GM10248 (cell line): ENCODE data around the gene SLIT3.

Experiments used
- CTCF ChIA-PET: fragments of 300-600 bp; sonication (Branson Sonifier 250); formaldehyde crosslinking; extraction: SDS; loops from one replicate; lab custom pipeline; 2021; ENCODE audit warnings: antibody characterized with exemption; lab: Yijun Ruan, JAX
- POLR2A ChIA-PET: fragments of 350-650 bp; sonication (Branson Sonifier 250); formaldehyde crosslinking; extraction: SDS; loops from one replicate; lab custom pipeline; 2020; ENCODE audit warnings: antibody characterized with exemption; lab: Yijun Ruan, JAX
- DNase-seq: peaks from one replicate; pipeline ENCODE4 v3.0.0; 2012; ENCODE audit errors: extremely low spot score
- CTCF ChIP-seq: IDR thresholded peaks from 2 replicates; pipeline ENCODE4 v1.5.1; 2012; ENCODE audit warnings: mild to moderate bottlenecking, low read depth; ENCODE audit errors: extremely low read depth, missing control alignments, control extremely low read depth

Gene SLIT3

GRCh38 chr5:168934169-168934568 lies 366.8 kb downstream of the SLIT3 start:
- CTCF ChIA-PET: interaction anchor here (1.3 to 2.1 kb wide), 3 partner anchors 8 to 13 kb away, joined by 4 to 10 read pairs (median 4); no protein-coding TSS in a partner anchor
- POLR2A ChIA-PET: no interaction called here
- TF ChIP-seq CTCF: no peak
- DNase-seq: no peak

- no peak for DNase-seq
- CTCF ChIA-PET: interaction anchor here (0.7 to 2.1 kb wide), 6 partner anchors 8 to 32 kb away, joined by 3 to 10 read pairs (median 4); no protein-coding TSS in a partner anchor
- no peak for TF ChIP-seq CTCF
- POLR2A ChIA-PET: no interaction called here
These were observed 368.3 kb downstream of the SLIT3 start for GRCh38 chr5:168932400-168933189.

- DNase-seq: no peak
- ChIA-PET POLR2A (no interaction called here), CTCF (no interaction called here)
- TF ChIP-seq CTCF: no peak
These were observed 369.1 kb downstream of the SLIT3 start for GRCh38 chr5:168931638-168932345.

- POLR2A ChIA-PET: no interaction called here
- CTCF ChIA-PET: no interaction called here
- no peak for TF ChIP-seq CTCF
- no peak for DNase-seq
These were observed 371.3 kb downstream of the SLIT3 start for GRCh38 chr5:168929656-168930055.

- ChIA-PET POLR2A (no interaction called here), CTCF (interaction anchor here (1.0 to 2.3 kb wide), 2 partner anchors 18 to 22 kb away, joined by 3 to 9 read pairs; no protein-coding TSS in a partner anchor)
- no peak for DNase-seq
- TF ChIP-seq CTCF: no peak
These were observed 375.8 kb downstream of the SLIT3 start for GRCh38 chr5:168925160-168925559.

GRCh38 chr5:168921147-168921866 lies 379.6 kb downstream of the SLIT3 start:
- TF ChIP-seq CTCF: no peak
- DNase-seq: no peak
- ChIA-PET POLR2A (no interaction called here), CTCF (interaction anchor here (1.8 to 2.6 kb wide), 2 partner anchors 9 to 12 kb away, joined by 6 to 9 read pairs; no protein-coding TSS in a partner anchor)
